Activated T-helper 1 cell treated with Interleukin-2 at 50 U/mL for 16 hours (primary cell): ENCODE measurements around the gene LUC7L.
"Not testable (repeated sequence)": the region's sequence is repeated elsewhere in the genome, so short reads cannot be mapped to it uniquely, and the experiment has no call there.

Experiments used
- DNase-seq: peaks from one replicate; pipeline ENCODE4 v3.0.0-alpha.2; 2020; ENCODE audit warnings: low read depth

Gene LUC7L

DNA sequence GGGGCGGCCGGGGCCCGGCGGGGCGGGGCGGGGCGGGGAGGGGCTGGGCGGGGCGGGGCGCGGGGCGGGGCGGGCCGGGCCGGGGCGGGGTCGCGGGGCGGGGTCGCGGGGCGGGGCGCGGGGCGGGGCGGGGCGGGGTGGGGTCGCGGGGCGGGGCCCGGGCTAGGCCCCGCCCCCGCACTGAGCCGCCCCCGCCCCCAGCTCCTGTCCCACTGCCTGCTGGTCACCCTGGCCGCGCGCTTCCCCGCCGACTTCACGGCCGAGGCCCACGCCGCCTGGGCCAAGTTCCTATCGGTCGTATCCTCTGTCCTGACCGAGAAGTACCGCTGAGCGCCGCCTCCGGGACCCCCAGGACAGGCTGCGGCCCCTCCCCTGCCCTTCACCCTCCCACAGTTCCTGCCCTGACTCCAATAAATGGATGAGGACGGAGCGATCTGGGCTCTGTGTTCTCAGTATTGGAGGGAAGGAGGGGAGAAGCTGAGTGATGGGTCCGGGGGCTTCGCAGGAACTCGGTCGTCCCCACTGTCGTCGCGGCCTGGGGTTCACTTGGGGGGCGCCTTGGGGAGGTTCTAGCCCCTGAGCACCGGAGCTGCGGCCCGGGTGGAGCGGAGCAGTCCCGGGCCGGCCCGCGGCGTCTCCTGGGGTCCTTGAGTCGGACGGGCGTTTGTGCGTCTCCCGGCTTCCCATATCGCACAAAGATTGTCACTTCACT is 64.3 kb downstream of the LUC7L start:
- DNase-seq: no peak

- DNase-seq: not testable (repeated sequence)
Measured at GRCh38 chr16:164134-164823, 65.0 kb downstream of the LUC7L start.

DNA sequence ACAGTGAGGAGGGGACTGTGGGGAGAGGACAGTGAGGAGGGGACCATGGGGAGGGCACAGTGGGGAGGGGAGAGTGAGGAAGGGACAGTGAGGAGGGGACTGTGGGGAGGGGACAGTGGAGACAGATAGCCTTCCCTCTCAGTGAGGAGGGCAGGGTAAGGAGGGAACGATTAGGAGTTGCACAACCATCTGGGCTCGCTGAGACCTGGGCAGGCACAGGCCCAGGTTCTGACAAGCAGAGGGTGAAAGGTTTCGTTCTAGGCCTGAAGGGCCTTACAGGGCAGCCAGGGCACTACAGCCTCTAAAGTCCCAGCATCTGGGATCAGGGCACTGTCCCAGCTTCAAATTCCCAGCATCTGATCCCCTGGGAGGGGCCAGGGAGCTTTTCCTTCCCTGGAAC is 65.6 kb downstream of the LUC7L start:
- not testable (repeated sequence) for DNase-seq

DNA sequence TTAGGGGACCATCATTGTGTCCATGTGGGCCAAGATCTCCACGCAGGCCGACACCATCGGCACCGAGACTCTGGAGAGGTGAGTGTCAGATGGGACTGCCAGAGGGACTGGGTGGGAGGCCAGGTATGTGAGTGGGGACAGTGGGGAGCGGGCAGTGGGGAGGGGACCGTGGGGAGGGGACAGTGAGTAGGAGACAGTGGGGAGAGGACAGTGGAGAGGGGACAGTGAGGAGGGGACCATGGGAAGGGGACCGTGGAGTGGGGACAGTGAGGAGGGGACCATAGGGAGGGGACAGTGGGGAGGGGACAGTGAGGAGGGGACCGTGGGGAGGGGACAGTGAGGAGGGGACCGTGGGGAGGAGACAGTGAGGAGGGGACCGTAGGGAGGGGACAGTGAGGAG is 66.1 kb downstream of the LUC7L start:
- not testable (repeated sequence) for DNase-seq

DNA sequence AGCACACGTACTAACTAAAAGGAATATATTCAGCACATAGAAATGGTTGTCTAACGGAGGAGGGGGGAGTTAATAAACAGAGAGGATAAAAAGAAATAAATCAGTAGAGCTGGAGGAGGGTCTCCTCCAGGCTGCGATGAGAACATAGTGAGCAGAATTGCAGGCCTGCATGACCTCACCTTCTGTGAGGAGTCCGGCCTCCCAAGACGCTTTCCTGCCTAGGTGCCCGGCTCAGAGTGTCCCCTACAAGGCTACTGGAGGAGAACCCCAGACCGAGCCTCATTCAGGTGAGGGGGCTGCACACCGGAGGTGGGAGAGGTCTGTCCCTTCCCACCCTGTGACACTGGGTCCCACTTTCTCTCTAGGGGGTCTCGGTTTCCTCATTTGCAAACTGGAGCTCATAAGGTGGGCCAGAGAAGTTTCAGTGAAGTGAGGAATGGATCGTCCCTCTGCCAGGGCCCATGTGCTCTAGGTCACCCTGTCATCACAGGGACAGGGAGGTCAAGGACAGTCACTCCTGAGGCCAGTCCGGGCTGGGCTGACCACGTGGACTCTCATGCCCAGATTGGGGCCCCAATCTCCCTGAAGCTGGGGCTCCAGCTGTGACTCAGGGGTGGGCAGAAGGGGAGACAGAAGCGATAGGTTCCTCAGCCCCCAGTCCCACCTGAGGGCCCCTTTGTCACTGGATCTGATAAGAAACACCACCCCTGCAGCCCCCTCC is 66.8 kb downstream of the LUC7L start:
- DNase-seq: no peak

GRCh38 chr16:160691-161190 is 68.5 kb downstream of the LUC7L start:
- DNase-seq: no peak

DNA sequence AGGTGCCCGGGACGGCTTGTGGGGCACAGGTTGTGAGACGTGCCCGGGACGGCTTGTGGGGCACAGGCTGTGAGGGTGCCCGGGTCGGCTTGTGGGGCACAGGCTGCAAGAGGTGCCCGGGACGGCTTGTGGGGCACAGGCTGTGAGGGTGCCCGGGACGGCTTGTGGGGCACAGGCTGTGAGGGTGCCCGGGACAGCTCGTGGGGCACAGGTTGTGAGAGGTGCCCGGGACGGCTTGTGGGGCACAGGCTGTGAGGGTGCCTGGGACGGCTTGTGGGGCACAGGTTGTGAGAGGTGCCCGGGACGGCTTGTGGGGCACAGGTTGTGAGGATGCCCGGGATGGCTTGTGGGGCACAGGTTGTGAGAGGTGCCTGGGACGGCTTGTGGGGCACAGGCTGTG is 69.0 kb downstream of the LUC7L start:
- DNase-seq: not testable (repeated sequence)

DNA sequence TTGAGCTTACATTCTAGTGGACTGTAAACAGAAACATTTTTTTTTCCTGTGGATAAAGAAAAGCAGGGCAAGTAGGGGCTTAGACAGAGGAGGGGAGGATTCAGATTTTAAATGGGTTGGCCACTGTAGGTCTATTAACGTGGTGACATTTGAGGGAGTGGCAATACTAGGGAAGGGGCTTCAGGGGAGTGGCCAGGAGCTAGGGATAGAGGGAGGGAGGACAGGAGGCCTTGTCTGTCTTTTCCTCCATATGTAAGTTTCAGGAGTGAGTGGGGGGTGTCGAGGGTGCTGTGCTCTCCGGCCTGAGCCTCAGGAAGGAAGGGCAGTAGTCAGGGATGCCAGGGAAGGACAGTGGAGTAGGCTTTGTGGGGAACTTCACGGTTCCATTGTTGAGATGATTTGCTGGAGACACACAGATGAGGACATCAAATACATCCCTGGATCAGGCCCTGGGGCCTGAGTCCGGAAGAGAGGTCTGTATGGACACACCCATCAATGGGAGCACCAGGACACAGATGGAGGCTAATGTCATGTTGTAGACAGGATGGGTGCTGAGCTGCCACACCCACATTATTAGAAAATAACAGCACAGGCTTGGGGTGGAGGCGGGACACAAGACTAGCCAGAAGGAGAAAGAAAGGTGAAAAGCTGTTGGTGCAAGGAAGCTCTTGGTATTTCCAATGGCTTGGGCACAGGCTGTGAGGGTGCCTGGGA is 70.0 kb downstream of the LUC7L start:
- DNase-seq: no peak

- no peak for DNase-seq
Measured at GRCh38 chr16:155031-155398, 74.2 kb downstream of the LUC7L start.

GRCh38 chr16:154217-155030 is 74.8 kb downstream of the LUC7L start:
- no peak for DNase-seq

GRCh38 chr16:153550-154216 is 75.6 kb downstream of the LUC7L start:
- not testable (repeated sequence) for DNase-seq

- not testable (repeated sequence) for DNase-seq
Measured at GRCh38 chr16:153129-153521, 76.1 kb downstream of the LUC7L start.

DNA sequence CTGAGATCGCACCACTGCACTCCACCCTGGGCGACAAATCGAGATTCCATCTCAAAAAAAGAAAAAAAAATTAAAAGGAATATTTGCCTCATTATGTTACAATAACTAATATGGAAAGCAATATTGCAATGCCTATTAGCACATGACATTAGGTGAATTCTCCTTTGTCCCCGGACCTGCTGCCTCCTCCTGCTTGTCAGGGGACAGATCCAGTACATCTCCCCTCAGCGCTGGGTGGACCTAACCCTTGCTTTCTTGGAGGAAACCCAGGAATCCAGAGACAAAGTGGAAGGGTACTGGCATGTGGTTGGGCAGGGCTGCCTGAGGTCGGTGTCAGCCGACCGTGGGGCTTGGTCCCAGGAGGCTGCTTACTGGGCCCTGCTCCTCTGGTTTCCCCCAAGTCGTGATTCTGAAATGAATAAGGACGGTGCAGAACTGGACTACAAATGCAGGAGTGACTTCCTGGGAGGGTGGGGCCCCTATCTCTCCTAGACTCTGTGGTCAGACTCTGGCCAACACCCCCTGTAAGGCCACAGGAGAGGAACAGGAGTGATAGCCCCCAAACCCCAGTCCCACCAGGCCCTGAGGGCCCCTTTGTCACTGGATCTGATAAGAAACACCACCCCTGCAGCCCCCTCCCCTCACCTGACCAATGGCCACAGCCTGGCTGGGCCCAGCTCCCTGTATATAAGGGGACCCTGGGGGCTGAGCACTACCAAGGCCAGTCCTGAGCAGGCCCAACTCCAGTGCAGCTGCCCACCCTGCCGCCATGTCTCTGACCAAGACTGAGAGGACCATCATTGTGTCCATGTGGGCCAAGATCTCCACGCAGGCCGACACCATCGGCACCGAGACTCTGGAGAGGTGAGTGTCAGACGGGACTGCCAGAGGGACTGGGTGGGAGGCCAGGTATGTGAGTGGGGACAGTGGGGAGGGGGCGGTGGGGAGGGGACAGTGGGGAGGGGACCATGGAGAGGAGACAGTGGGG is 76.8 kb downstream of the LUC7L start, which contains the start of gene HBZ:
Gene HBZ (plus strand): TSS at position 504 of the 988 bp plus-strand sequence. CDS start 266 bp downstream, at position 770.
- no peak for DNase-seq

GRCh38 chr16:149024-149660 is 80.1 kb downstream of the LUC7L start:
- no peak for DNase-seq

DNA sequence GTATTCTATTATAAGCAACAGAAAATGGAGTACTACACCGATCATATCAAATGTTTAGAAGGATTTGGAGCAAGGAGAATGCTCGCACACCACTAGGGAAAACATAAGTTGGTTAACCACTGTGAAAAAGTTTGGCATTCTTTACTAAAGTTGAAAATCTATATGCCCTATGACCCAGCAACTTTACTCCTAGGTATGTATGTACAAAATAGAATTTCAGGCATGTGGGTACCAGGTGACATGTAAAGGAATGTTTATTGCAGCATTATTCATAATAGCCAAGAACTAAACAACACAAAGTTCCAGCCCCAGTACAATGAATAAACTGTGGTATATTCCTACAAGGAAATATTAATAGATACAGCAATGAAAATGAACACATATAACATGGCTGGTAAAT is 82.6 kb downstream of the LUC7L start:
- no peak for DNase-seq

DNA sequence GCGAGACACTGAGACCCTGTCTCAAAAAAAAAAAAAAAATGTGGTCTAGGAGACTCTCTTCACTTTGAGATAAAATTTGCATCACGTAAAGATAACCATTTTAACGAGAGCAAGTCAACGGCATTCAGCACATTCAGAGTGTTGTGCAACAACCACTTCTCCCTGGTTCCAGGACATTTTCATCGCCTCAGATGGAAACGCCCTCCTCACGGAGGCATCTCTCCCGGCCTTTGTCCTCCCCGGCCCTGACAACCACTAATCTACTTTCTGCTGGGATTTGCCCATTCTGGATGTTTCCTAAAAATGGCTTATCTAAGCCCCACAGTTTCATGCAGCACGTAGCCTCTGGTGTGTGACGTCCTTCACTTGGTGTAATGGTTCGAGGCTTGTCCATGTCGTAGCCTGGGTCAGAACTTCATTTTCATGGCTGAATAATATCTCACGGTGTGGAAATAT is 84.4 kb downstream of the LUC7L start:
- no peak for DNase-seq

GRCh38 chr16:143456-143855 is 85.8 kb downstream of the LUC7L start:
- no peak for DNase-seq

- DNase-seq: no peak
Measured at GRCh38 chr16:143047-143446, 86.2 kb downstream of the LUC7L start.
